Fibroblast of villous mesenchyme (primary cell): Measurements from ENCODE around the gene ATP6V0D1. TPM values are rescaled to one million over a fixed set of nuclear protein-coding genes. Genes with fewer than 3 reads are reported as not detected.

Source experiments
- DNase-seq: peaks from one replicate; pipeline ENCODE4 v3.0.0-alpha.2; 2010; ENCODE audit warnings: low read depth
- H3K4me3 ChIP-seq: 2 replicates; pipeline ENCODE4 v1.5.1; 2011; ENCODE audit warnings: low read depth, mild to moderate bottlenecking, low read length
- CTCF ChIP-seq: IDR thresholded peaks from 2 replicates; pipeline ENCODE4 v1.5.1; 2012; ENCODE audit warnings: low read depth, mild to moderate bottlenecking, low read length; ENCODE audit not compliant: insufficient read depth
- total RNA-seq: library from RNA; depleted of rRNA; stranded (reverse); fragments of >200 nt; gene quantifications from 2 replicates; pipeline ENCODE4 v1.2.3, GENCODE V29; 2012

The ATP6V0D1 gene
- total RNA-seq = 107 and 122 TPM in 2 replicates

- DNase-seq = peak; percentile 98
- peak within 1 kb of the TSS; percentile 99 for H3K4me3 ChIP-seq
- TF ChIP-seq CTCF = peak; percentile 84
Measured at GRCh38 chr16:67480833-67481560, at the start of gene ATP6V0D1. Gene ATP6V0D1, minus strand, starts transcription at chr16:67481157. Its CDS starts 71 bp downstream, at chr16:67481086.

- DNase-seq = peak; percentile 77
- peak overlapping the region; percentile 82 for H3K4me3 ChIP-seq
- no peak for TF ChIP-seq CTCF
Measured at GRCh38 chr16:67530013-67530939, 49.3 kb upstream of the ATP6V0D1 start.

- H3K4me3 ChIP-seq = peak overlapping the region; percentile 82
- no peak for TF ChIP-seq CTCF
- no peak for DNase-seq
Measured at GRCh38 chr16:67529582-67530012, 48.6 kb upstream of the ATP6V0D1 start.

- H3K4me3 ChIP-seq = peak overlapping the region; percentile 82
- TF ChIP-seq CTCF = no peak
- peak; percentile 48 for DNase-seq
Measured at GRCh38 chr16:67528870-67529581, 48.1 kb upstream of the ATP6V0D1 start.

GRCh38 chr16:67528222-67528869 is 47.4 kb upstream of the ATP6V0D1 start, which contains the start of gene RIPOR1:
Gene RIPOR1, plus strand, starts transcription at chr16:67528829. Its CDS starts 9,618 bp downstream, at chr16:67538447.
- no peak for DNase-seq
- TF ChIP-seq CTCF = no peak
- H3K4me3 ChIP-seq = peak within 1 kb of the TSS; percentile 82
